Epidermal melanocyte (primary cell): ENCODE results near the gene AURKB.
"Not testable (repeated sequence)": the region's sequence is repeated elsewhere in the genome, so short reads cannot be mapped to it uniquely, and the experiment has no call there.

Experiments
- DNase-seq: peaks from one replicate; pipeline ENCODE4 v3.0.0; 2011; ENCODE audit warnings: low spot score; ENCODE audit not compliant: insufficient read length

Gene AURKB

GRCh38 chr17:8225813-8226535, 15.6 kb upstream of the AURKB start:
- no peak for DNase-seq

- no peak for DNase-seq
These were observed 14.8 kb upstream of the AURKB start for GRCh38 chr17:8224891-8225812.

GRCh38 chr17:8223356-8224126, 13.2 kb upstream of the AURKB start:
- DNase-seq, result no peak

- no peak for DNase-seq
These were observed 12.4 kb upstream of the AURKB start for GRCh38 chr17:8222630-8223355.

GRCh38 chr17:8222380-8222629, 11.9 kb upstream of the AURKB start:
- DNase-seq, result no peak

GRCh38 chr17:8221663-8222379, 11.4 kb upstream of the AURKB start:
- peak; percentile 21 for DNase-seq

- peak; percentile 29 for DNase-seq
These were observed 10.6 kb upstream of the AURKB start for GRCh38 chr17:8220783-8221662.

GRCh38 chr17:8214000-8214399, 3.6 kb upstream of the AURKB start:
- DNase-seq, result not testable (repeated sequence)

- DNase-seq, result no peak
These were observed 2.2 kb upstream of the AURKB start for GRCh38 chr17:8212312-8213180.

GRCh38 chr17:8210761-8211458, 535 bp upstream of the AURKB start:
- no peak for DNase-seq

- no peak for DNase-seq
These were observed 3.8 kb downstream of the AURKB start for GRCh38 chr17:8206536-8206935.

- DNase-seq, result no peak
These were observed 5.4 kb downstream of the AURKB start for GRCh38 chr17:8204761-8205555.

GRCh38 chr17:8192070-8192815, 18.1 kb downstream of the AURKB start:
- peak; percentile 94 for DNase-seq

GRCh38 chr17:8190506-8190905, 19.9 kb downstream of the AURKB start:
- DNase-seq, result no peak

GRCh38 chr17:8189711-8190477, 20.5 kb downstream of the AURKB start, which contains the start of gene BORCS6:
BORCS6 (minus strand) TSS chr17:8190180; CDS start chr17:8190140, 40 bp downstream.
- peak; percentile 94 for DNase-seq
